SK-N-SH (cell line): ENCODE results near the gene ATF3. TPM values are rescaled to one million over a fixed set of nuclear protein-coding genes. Genes with fewer than 3 reads are reported as not detected.

Source experiments
- CTCF ChIA-PET: fragments of 300-600, 350-600 bp; formaldehyde crosslinking; extraction: SDS; loops from one replicate; lab custom pipeline; 2021; lab: Yijun Ruan, JAX
- POLR2A ChIA-PET: fragments of 350-600 bp; sonication (Branson Sonifier 250); formaldehyde crosslinking; extraction: SDS; loops from one replicate; lab custom pipeline; 2020; ENCODE audit warnings: antibody characterized with exemption, inconsistent platforms; lab: Yijun Ruan, JAX
- DNase-seq: peaks from one replicate; pipeline ENCODE4 v3.0.0; 2012
- H2AFZ ChIP-seq: fragments of 200-600 bp; sonication (generic); 2 replicates; pipeline ENCODE4 v1.8.1; 2016; ENCODE audit warnings: antibody characterized with exemption, mild to moderate bottlenecking, low read depth
- H3F3A ChIP-seq: fragments of 200-600 bp; sonication (generic); replicated peaks from 2 replicates; pipeline ENCODE3; 2016; ENCODE audit warnings: antibody characterized with exemption, mild to moderate bottlenecking; ENCODE audit not compliant: insufficient read depth
- H3K27ac ChIP-seq, 2 experiments: fragments of 200-500 bp in 1 of 2; fragments of 200-600 bp in 1 of 2; sonication (Bioruptor generic) in 1 of 2; sonication (generic), shearing (Covaris generic) in 1 of 2; 2 replicates each; pipeline versions ENCODE4 v1.5.1 to v1.6.1; 2014 to 2016; ENCODE audit warnings: low read depth in 2 of 2, inconsistent platforms in 1 of 2, low read length in 1 of 2, mild to moderate bottlenecking in 1 of 2, mixed read lengths in 1 of 2
- H3K27me3 ChIP-seq: fragments of 200-600 bp; sonication (generic), shearing (Covaris generic); 2 replicates; pipeline ENCODE4 v1.6.1; 2016; ENCODE audit warnings: mixed run types; ENCODE audit not compliant: insufficient read depth
- H3K36me3 ChIP-seq, 2 experiments: fragments of 200-500 bp in 1 of 2; fragments of 200-600 bp in 1 of 2; sonication (Bioruptor generic) in 1 of 2; sonication (generic) in 1 of 2; replicated peaks in 1 of 2; 2 replicates each; pipeline versions ENCODE3 to v1.5.1; 2014 to 2016; ENCODE audit warnings: low read length in 1 of 2, mild to moderate bottlenecking in 1 of 2; ENCODE audit not compliant: insufficient read depth in 2 of 2, control insufficient read depth in 1 of 2
- H3K4me1 ChIP-seq, 2 experiments: fragments of 200-500 bp in 1 of 2; fragments of 200-600 bp in 1 of 2; sonication (Bioruptor generic) in 1 of 2; sonication (generic), shearing (Covaris generic) in 1 of 2; 2 replicates each; pipeline versions ENCODE4 v1.5.1 to v1.6.1; 2014 to 2016; ENCODE audit warnings: low read depth in 1 of 2, low read length in 1 of 2, mixed run types in 1 of 2; ENCODE audit not compliant: insufficient read depth in 2 of 2, control insufficient read depth in 1 of 2
- H3K4me2 ChIP-seq: fragments of 200-600 bp; sonication (generic), shearing (Covaris generic); 2 replicates; pipeline ENCODE4 v1.6.1; 2017; ENCODE audit warnings: mixed run types
- H3K4me3 ChIP-seq, 2 experiments: fragments of 200-500 bp in 1 of 2; fragments of 200-600 bp in 1 of 2; sonication (Bioruptor generic) in 1 of 2; sonication (generic), shearing (Covaris generic) in 1 of 2; 2 replicates each; pipeline versions ENCODE4 v1.5.1 to v1.8.1; 2014 to 2016; ENCODE audit warnings: low read depth in 2 of 2, inconsistent platforms in 1 of 2, low read length in 1 of 2, mild to moderate bottlenecking in 1 of 2, mixed read lengths in 1 of 2, moderate library complexity in 1 of 2
- H3K79me2 ChIP-seq: fragments of 200-600 bp; sonication (generic); 2 replicates; pipeline ENCODE4 v1.8.1; 2017; ENCODE audit warnings: mild to moderate bottlenecking; ENCODE audit not compliant: insufficient read depth
- H3K9ac ChIP-seq: fragments of 200-600 bp; sonication (generic); 2 replicates; pipeline ENCODE4 v1.6.1; 2017; ENCODE audit warnings: mixed run types
- H3K9me2 ChIP-seq: fragments of 200-600 bp; sonication (generic); 2 replicates; pipeline ENCODE4 v1.6.1; 2017; ENCODE audit warnings: mixed run types
- H3K9me3 ChIP-seq: fragments of 200-600 bp; sonication (generic); 2 replicates; pipeline ENCODE4 v1.6.1; 2017; ENCODE audit warnings: mixed run types, mild to moderate bottlenecking, moderate library complexity
- H4K20me1 ChIP-seq: fragments of 200-600 bp; sonication (generic); 2 replicates; pipeline ENCODE4 v1.6.1; 2017; ENCODE audit warnings: mild to moderate bottlenecking, mixed run types; ENCODE audit not compliant: insufficient read depth
- CHD2 ChIP-seq: fragments of 150-350 bp; IDR thresholded peaks from 2 replicates; pipeline ENCODE4 v1.6.1; 2018; ENCODE audit warnings: low read length; ENCODE audit not compliant: partially characterized antibody
- EZH2phosphoT487 ChIP-seq: fragments of 200-600 bp; sonication (generic); IDR thresholded peaks from 2 replicates; pipeline ENCODE4 v1.6.1; 2017; ENCODE audit warnings: low read depth, mixed run types, mild to moderate bottlenecking, antibody characterized with exemption, moderate library complexity, borderline replicate concordance
- FOSL2 ChIP-seq: IDR thresholded peaks from 2 replicates; pipeline ENCODE4 v1.4.0; 2012; ENCODE audit warnings: low read depth, mild to moderate bottlenecking, moderate library complexity, borderline replicate concordance
- GABPA ChIP-seq: IDR thresholded peaks from 2 replicates; pipeline ENCODE4 v1.4.0; 2012; ENCODE audit warnings: low read depth, mild to moderate bottlenecking
- GATA2 ChIP-seq: sonication (generic); formaldehyde crosslinking; IDR thresholded peaks from 2 replicates; pipeline ENCODE4 v1.5.0; 2020; ENCODE audit warnings: mild to moderate bottlenecking, missing genetic modification reagents
- IRF3 ChIP-seq: fragments of 150-350 bp; IDR thresholded peaks from 2 replicates; pipeline ENCODE4 v1.6.1; 2016; ENCODE audit warnings: mild to moderate bottlenecking, low read depth, low read length
- MAX ChIP-seq: IDR thresholded peaks from 2 replicates; pipeline ENCODE4 v1.4.0; 2012; ENCODE audit warnings: low read depth
- MEF2A ChIP-seq: IDR thresholded peaks from 2 replicates; pipeline ENCODE4 v1.4.0; 2012; ENCODE audit warnings: low read depth, borderline replicate concordance
- NFIC ChIP-seq: IDR thresholded peaks from 2 replicates; pipeline ENCODE4 v1.4.0; 2012; ENCODE audit warnings: borderline replicate concordance
- NRF1 ChIP-seq: IDR thresholded peaks from 2 replicates; pipeline ENCODE4 v1.6.1; 2012; ENCODE audit warnings: low read depth, mild to moderate bottlenecking, low read length
- PBX3 ChIP-seq: IDR thresholded peaks from 2 replicates; pipeline ENCODE4; 2012
- RCOR1 ChIP-seq: fragments of 150-350 bp; IDR thresholded peaks from 2 replicates; pipeline ENCODE4 v1.6.1; 2017; ENCODE audit warnings: antibody characterized with exemption, low read length
- RFX5 ChIP-seq: IDR thresholded peaks from 2 replicates; pipeline ENCODE4 v1.6.1; 2012; ENCODE audit warnings: mild to moderate bottlenecking, improper control_type of control experiment, low read length
- RXRA ChIP-seq: IDR thresholded peaks from 2 replicates; pipeline ENCODE4 v1.4.0; 2012; ENCODE audit warnings: low read depth, mild to moderate bottlenecking, borderline replicate concordance
- SIN3A ChIP-seq: IDR thresholded peaks from 2 replicates; pipeline ENCODE4 v1.6.1; 2012; ENCODE audit warnings: low read depth, mild to moderate bottlenecking, low read length, moderate library complexity, borderline replicate concordance
- SMC3 ChIP-seq: IDR thresholded peaks from 2 replicates; pipeline ENCODE4 v1.6.1; 2012; ENCODE audit warnings: low read depth, low read length, improper control_type of control experiment
- TCF12 ChIP-seq: IDR thresholded peaks from 2 replicates; pipeline ENCODE4 v1.4.0; 2012
- TEAD4 ChIP-seq: IDR thresholded peaks from 2 replicates; pipeline ENCODE4 v1.4.0; 2012; ENCODE audit warnings: mild to moderate bottlenecking, borderline replicate concordance; ENCODE audit not compliant: insufficient read depth
- WGBS: methylation state at CpG from one replicate; pipeline ENCODE4 v1.1.6; 2017; ENCODE audit warnings: low lambda C conversion rate; 5-methylcytosine and 5-hydroxymethylcytosine counted together
- polyA plus RNA-seq, 3 experiments: library from polyadenylated mRNA; depleted of rRNA; stranded (reverse); fragments of >200 nt; gene quantifications; 2 replicates each; pipeline ENCODE4 v1.2.3, GENCODE V29; 2012

ATF3 gene
- polyA plus RNA-seq, 1 of the 3 experiments (the other 2 are of a cell fraction), result 29.7 TPM

GRCh38 chr1:212587888-212588510 is 20.6 kb upstream of the ATF3 start:
- TF ChIP-seq CHD2 (no peak), IRF3 (no peak), GATA2 (CRISPR knock-in tag) (no peak), TCF12 (no peak), MAX (no peak), NRF1 (no peak), RFX5 (no peak), TEAD4 (no peak), NFIC (no peak)
- WGBS, result 59% methylated on average over 13 of the region's 13 CpGs
- Histone ChIP-seq H3K9ac (no peak overlapping the region), H2AFZ (no peak overlapping the region), H3K9me2 (no peaks in the 10 kb centered on the region), H3K36me3 (no peaks in the 10 kb centered on the region), H3K4me1 (peaks cover 0 to 2% of the 10 kb centered on the region in 2 experiments; a peak in 1 of 4 replicates), H3K79me2 (no peaks in the 10 kb centered on the region), H3F3A (no peaks in the 10 kb centered on the region), H3K4me2 (no peak overlapping the region), H3K9me3 (no peaks in the 10 kb centered on the region), H4K20me1 (no peaks in the 10 kb centered on the region), H3K27me3 (peaks cover 7% of the 10 kb centered on the region; the same call in 1 of the 2 replicates), H3K4me3 (no peak overlapping the region), H3K27ac (no peak overlapping the region)
- DNase-seq, result no peak
- CTCF ChIA-PET, result interaction anchor here (1.0 to 2.1 kb wide), 2 partner anchors 11 to 111 kb away, joined by 3 to 5 read pairs; no protein-coding TSS in a partner anchor
- POLR2A ChIA-PET, result no interaction called here

- no peak overlapping the region for H2AFZ ChIP-seq
- no peaks in the 10 kb centered on the region for H3K9me3 ChIP-seq
- H3K27ac ChIP-seq, result no peak overlapping the region
- peaks cover 0 to 6% of the 10 kb centered on the region in 2 experiments; a peak in 1 of 4 replicates for H3K4me1 ChIP-seq
- H3K9me2 ChIP-seq, result no peaks in the 10 kb centered on the region
- H3K9ac ChIP-seq, result no peak overlapping the region
- CTCF ChIA-PET, result interaction anchor here (0.9 to 2.1 kb wide), 2 partner anchors 10 to 20 kb away, joined by 3 to 5 read pairs; no protein-coding TSS in a partner anchor
- no peaks in the 10 kb centered on the region for H3K79me2 ChIP-seq
- no peaks in the 10 kb centered on the region for H4K20me1 ChIP-seq
- 80% methylated on average over 3 of the region's 3 CpGs for WGBS
- H3K36me3 ChIP-seq, result no peaks in the 10 kb centered on the region
- H3K4me2 ChIP-seq, result no peak overlapping the region
- no peak overlapping the region for H3K4me3 ChIP-seq
- no peak for DNase-seq
- POLR2A ChIA-PET, result no interaction called here
- no peaks in the 10 kb centered on the region for H3F3A ChIP-seq
- peaks cover 7% of the 10 kb centered on the region; the same call in 1 of the 2 replicates for H3K27me3 ChIP-seq
- TF ChIP-seq SMC3, result no peak
Measured at GRCh38 chr1:212589446-212589845, 19.1 kb upstream of the ATF3 start.

GRCh38 chr1:212591922-212592321 is 16.6 kb upstream of the ATF3 start:
- H2AFZ ChIP-seq, result no peak overlapping the region
- H3K9me3 ChIP-seq, result no peaks in the 10 kb centered on the region
- CTCF ChIA-PET, result interaction anchor here (1.0 kb wide), 1 partner anchor 17 kb away, joined by 3 read pairs; no protein-coding TSS in a partner anchor
- H3K4me1 ChIP-seq, result peaks cover 6 to 13% of the 10 kb centered on the region in 2 experiments; a peak in 3 of 4 replicates
- no peak overlapping the region for H3K4me3 ChIP-seq
- POLR2A ChIA-PET, result no interaction called here
- no peak for TF ChIP-seq MEF2A
- TF ChIP-seq GABPA, result no peak
- TF ChIP-seq IRF3, result no peak
- TF ChIP-seq PBX3, result no peak
- no peak for TF ChIP-seq EZH2phosphoT487
- no peak for TF ChIP-seq RXRA
- TF ChIP-seq SIN3A, result no peak
- TF ChIP-seq RCOR1, result no peak
- no peak for TF ChIP-seq FOSL2
- 66% methylated on average over 3 of the region's 3 CpGs for WGBS
- DNase-seq, result no peak
- peaks cover 7% of the 10 kb centered on the region; the same call in 1 of the 2 replicates for H3K27me3 ChIP-seq
- H4K20me1 ChIP-seq, result no peaks in the 10 kb centered on the region
- H3K36me3 ChIP-seq, result no peaks in the 10 kb centered on the region
- no peak overlapping the region for H3K4me2 ChIP-seq
- no peak overlapping the region for H3K9ac ChIP-seq
- H3K27ac ChIP-seq, result no peak overlapping the region
- H3F3A ChIP-seq, result peaks cover 6% of the 10 kb centered on the region
- no peaks in the 10 kb centered on the region for H3K79me2 ChIP-seq
- no peaks in the 10 kb centered on the region for H3K9me2 ChIP-seq
